ENCODE measurements around the gene ROR1. TPM values are rescaled to one million over a fixed set of nuclear protein-coding genes. Genes with fewer than 3 reads are reported as not detected.

The ROR1 gene
- total RNA-seq, result 0.68 and 3.9 TPM in 2 replicates

DNA sequence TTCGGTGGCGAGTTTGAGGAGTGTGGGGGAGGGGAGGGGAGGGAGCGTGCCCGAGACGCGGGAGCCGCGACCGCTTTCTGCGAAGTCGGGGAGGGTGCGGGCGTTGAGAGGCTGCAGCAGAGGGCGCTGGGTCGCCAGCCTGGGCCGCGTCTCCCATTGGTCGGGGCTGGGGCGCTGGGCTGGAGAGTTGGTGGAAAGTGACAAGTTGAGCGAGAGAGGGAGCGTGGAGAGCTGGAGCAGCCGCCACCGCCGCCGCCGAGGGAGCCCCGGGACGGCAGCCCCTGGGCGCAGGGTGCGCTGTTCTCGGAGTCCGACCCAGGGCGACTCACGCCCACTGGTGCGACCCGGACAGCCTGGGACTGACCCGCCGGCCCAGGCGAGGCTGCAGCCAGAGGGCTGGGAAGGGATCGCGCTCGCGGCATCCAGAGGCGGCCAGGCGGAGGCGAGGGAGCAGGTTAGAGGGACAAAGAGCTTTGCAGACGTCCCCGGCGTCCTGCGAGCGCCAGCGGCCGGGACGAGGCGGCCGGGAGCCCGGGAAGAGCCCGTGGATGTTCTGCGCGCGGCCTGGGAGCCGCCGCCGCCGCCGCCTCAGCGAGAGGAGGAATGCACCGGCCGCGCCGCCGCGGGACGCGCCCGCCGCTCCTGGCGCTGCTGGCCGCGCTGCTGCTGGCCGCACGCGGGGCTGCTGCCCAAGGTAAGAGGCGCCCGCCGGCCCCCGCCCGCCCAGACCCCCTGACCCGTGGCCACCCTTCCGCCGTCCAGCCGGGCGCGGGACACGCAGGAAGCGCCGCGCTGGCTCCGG is at the start of gene ROR1:
TSS of gene ROR1 (plus strand) at position 203 of the 802 bp plus-strand sequence.

DNA sequence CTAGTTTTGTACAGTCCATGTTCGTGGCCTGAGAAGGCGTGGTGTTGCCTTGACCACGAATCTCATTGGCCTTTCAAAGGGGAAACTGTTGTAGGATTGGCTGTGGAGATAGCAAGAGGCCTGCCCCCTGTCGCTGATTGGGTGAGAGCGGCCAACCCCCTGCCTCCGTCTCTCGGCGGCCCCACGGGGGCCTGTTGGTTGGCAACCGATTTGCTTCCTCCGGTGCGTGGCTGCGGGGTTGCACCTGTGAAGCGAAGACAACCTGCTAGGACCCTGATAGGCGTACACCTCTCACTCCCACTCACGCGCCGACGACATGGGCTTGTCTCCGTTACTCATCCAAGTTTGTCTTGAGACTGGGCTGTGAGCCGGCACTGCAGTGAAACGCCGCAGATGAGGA is 429.6 kb downstream of the ROR1 start, which contains the start of gene UBE2U:
TSS of gene UBE2U (plus strand) at position 204 of the 400 bp plus-strand sequence. CDS start 428 bp downstream, outside the sequence.

Other genes with a start within 250 kb of the ROR1 start
- 54.0 and 90.6 TPM in 2 replicates for gene PGM1, start 180.6 kb upstream of the ROR1 start, total RNA-seq